GM21528 (cell line): ENCODE measurements around the gene RAET1L.
"Not testable (repeated sequence)": the region's sequence is repeated elsewhere in the genome, so short reads cannot be mapped to it uniquely, and the experiment has no call there.

ENCODE experiments used
- ATAC-seq: cut with Tn5 transposase; IDR thresholded peaks from one replicate; pipeline ENCODE4 v1.9.1; 2021; ENCODE audit warnings: mild to moderate bottlenecking, moderate library complexity; ENCODE audit not compliant: unreplicated experiment, low FRiP score

The RAET1L gene

GRCh38 chr6:149999636-150000035, 25.7 kb downstream of the RAET1L start:
- ATAC-seq: no peak

DNA sequence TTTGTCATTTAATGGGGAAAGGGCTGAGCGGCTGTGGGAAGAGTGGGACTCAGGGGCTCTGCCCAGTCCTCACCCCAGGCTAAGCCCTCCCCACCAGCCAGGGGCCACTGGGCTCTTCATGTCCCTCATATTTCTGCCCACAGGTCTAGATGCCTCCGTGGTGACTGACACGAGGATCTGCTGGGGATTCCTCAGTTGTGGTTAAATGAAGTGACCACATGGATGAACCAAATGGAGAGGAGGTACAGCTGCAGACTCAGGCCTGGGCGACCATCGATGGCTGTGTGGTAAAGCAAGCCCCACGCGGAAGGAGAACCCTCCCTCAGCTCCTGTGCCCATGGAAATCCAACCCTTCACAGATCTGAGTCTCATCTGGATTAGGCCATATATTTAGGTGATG, 29.4 kb downstream of the RAET1L start:
- no peak for ATAC-seq

- no peak for ATAC-seq
Observed at GRCh38 chr6:149995235-149995750, 30.0 kb downstream of the RAET1L start.

DNA sequence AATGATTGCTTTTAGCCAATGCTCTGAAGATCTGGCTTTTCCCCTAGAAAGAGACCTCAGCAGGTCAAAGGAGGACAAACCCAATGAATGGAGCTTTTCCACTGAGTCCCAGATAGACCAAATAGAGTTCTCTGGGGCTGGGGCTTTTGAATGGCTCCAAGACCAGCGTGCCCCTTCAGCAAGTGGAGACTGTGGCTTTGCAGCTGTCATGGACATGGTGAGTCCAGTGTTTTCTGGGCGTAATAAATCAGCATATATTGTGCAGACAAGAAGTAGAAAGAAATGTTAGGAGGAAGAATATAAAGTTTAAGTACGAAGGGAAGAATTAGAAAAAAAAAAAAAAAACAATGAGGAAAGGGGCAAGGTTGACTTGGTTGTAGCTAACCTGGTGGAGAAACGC, 33.5 kb downstream of the RAET1L start:
- no peak for ATAC-seq

GRCh38 chr6:149991472-149991795, 33.9 kb downstream of the RAET1L start:
- not testable (repeated sequence) for ATAC-seq

DNA sequence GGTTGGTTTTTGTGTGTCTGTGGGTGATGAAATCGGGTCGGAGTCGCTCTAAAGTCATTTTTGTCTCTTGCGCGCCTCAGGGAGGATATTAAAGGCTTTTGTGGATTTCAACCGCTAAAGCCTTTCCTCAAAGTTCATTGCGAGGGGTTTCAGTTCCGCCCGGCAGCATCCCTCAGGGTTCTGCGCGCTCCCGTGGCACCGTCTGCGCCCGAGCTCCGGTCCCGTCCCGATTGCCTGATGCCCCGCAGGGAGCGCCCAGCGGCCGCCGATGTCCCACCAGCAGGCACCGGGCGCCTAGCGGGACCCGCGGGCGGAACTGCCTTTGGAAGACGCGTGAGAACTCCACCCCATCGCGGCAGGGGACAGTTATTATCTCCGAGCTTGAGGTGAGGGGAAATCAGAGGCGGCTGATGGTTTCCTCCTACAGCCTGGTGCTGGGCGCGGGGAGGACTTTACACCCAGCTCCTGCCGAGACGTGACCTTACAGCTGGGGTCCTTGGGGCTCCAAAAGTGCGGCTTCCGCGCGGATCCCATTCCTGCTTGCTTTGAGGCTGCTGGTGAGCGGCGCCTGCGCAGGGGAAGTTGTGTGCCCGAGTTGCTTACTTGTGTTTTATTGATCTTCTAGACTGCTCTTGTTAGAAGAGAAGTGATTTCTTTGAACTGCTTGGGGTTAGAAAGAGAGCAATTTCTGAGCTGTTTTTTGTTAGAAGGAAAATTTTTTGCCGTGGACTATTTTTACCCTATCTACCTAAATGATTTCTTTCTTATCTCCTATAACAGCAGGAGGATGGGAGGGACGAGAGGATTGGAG, 34.5 kb downstream of the RAET1L start:
- no peak for ATAC-seq

DNA sequence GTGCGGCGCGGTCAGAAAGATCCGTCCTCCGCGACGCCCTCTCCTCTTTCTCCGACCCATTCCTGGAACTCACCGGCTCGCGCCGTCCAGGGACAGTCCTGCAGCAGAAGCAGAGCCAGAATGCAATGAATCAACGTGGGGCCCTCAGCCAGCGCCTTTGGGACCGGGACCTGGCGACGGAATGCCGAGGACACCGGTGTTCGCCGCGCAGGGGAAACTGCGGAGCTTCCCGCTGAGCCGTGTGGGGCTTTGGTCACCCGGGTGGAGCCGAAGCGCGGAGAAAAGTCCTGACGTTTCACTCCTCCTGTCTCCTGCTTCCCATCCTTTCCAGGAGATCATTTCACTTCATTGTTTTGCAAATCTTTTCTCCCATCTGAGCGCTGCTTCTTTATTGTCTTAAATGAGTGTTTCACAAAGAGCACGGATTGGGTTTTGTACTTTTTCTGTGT, 35.1 kb downstream of the RAET1L start:
- no peak for ATAC-seq

DNA sequence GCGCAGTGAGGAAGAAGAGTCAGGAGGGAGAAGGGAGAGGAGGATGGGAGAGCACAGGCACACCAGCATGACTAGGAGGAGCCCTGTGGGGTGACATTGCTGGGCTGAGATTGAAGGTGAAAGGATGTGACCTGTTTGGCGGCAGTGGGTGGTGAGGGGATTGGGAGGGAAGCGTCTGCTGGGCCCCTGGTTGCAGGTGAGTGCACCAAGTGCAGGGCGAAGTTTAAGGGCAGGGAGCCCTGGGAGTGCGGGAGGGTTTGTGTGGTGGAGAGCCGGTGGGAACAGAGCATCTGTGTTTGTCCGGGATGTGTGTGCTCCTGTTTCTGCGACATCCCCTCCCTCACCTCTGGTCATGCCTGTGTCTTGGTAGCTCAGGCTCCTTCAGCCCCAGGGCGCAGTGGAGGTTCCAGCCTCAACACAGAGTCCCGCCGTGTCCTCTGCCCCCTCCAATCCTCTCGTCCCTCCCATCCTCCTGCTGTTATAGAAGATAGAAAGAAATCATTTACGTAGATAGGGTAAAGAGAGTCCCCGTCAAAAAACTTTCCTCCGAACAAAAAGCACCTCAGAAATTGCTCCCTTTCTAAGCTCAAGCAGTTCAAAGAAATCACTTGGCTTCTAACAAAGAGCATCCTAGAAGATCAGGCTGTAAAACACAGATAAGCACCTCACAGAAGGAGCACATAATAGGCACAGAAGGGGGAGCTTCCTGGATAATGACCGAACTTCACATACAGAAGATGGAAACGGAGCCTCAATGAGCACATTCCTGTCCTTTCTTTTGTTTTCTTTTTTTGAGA, 36.6 kb downstream of the RAET1L start:
- ATAC-seq: no peak

DNA sequence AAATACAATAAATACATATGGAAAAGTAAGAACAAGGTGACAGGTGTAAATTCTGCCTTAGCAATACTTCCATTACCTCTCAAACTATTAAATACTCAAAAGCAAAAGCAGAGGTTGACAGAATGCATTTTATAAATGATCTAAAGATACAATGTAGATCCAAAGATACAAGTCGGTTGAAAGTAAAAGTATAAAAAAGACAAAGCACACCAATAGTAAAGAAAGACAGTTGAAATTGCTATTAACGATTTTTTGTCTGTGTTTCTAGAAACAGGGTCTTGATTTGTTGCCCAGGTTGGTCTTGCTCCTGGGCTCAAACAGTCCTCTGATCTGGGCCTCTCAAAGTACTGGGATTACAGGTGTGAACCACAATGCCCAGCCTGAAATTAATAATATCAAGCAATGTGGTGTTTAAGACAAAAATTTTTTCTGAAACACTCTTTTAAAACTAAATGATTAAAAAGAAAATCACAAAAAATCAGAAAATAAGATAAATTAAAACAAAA, 37.7 kb downstream of the RAET1L start:
- no peak for ATAC-seq

GRCh38 chr6:149985481-149985937, 39.8 kb downstream of the RAET1L start:
- ATAC-seq: no peak

GRCh38 chr6:149984773-149985172, 40.6 kb downstream of the RAET1L start:
- ATAC-seq: no peak

- no peak for ATAC-seq
Observed at GRCh38 chr6:149983145-149983544, 42.2 kb downstream of the RAET1L start.

DNA sequence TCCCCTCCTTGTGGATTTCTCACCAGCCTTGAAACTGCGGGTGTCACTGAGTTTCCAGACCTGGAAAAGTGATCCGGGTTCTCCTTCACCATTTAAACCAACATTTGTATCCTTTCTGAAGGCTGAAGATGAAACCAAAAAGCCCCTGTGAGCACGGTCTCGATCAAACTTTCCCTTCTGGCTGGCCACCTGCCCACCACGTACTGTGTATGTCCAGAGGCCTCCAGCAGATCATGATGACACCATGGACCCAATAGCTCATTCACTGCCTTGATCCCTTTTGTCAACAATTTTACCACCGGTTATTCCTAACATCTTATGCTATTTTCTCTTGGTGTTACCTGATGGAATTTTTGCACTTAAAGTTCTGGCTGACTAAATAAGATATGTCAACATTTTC, 46.0 kb downstream of the RAET1L start:
- no peak for ATAC-seq

DNA sequence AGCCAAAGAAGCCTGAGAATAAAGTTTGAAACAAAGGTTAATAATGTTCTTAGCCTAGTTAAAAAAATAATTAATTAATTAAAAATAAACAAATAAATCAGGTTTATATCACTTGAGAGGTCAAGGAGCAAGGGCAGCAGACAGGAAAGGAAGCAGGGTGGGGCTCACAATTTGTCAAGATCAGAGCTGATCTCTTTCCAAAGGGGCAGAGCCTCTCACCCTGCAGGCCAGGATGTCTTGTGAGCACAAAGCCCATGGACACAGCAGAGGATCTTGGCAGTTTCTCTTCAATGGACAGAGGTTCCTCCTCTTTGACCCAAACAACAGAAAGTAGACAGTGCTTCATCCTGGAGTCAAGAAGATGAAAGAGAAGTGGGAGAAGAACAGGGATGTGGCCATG, 46.7 kb downstream of the RAET1L start:
- no peak for ATAC-seq

DNA sequence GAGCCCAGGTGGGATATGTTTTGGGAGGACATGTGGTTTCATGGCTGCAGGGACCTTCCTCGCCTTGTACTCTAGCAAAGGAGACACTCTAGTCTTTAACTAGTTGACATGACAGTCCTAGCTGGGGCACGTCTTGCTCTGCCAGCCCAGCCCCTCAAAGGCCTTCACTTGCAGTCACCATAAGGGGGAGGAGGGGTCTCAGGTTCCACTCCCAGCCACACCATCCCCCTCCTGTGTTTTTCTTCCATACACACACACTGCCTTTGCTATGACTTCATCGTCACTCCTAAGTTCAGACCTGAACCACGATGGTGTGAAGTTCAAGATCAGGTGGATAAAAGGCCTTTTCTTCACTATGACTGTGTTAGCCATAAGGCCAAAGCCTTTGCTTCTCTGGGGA, 48.1 kb downstream of the RAET1L start:
- no peak for ATAC-seq

- no peak for ATAC-seq
Observed at GRCh38 chr6:149975400-149975799, 49.9 kb downstream of the RAET1L start.

- no peak for ATAC-seq
Observed at GRCh38 chr6:149974825-149975224, 50.5 kb downstream of the RAET1L start.

GRCh38 chr6:149974394-149974793, 50.9 kb downstream of the RAET1L start:
- not testable (repeated sequence) for ATAC-seq

DNA sequence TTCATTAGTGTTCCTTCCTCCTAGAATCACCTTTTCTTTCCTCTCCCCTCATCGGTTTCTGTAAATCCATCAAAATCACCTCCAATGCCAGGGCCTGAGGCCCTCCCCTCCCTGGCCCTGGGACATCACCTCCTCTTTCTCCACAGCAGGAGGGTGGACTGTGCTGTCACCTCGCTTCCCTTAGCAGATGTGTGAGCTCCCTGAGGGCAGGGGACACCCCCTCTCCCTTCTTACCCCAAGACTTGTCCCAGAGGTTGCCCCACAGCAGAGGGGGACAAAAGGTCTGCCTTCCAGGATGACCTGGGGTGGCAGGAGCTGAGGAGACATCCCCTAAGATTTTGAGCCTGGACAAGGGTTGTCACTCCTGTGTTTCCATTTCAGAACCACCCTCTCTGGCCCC, 55.7 kb downstream of the RAET1L start:
- ATAC-seq: no peak

GRCh38 chr6:149968909-149969308, 56.4 kb downstream of the RAET1L start:
- ATAC-seq: not testable (repeated sequence)
